SK-N-SH (cell line): ENCODE measurements around the gene RASGRP4.

ENCODE experiments used
- FOXM1 ChIP-seq: IDR thresholded peaks from 2 replicates; pipeline ENCODE4 v1.4.0; 2012; ENCODE audit warnings: low read depth, mild to moderate bottlenecking
- MXI1 ChIP-seq: IDR thresholded peaks from 2 replicates; pipeline ENCODE4 v1.6.1; 2012; ENCODE audit warnings: mild to moderate bottlenecking, low read depth, low read length, improper control_type of control experiment
- SIN3A ChIP-seq: IDR thresholded peaks from 2 replicates; pipeline ENCODE4 v1.6.1; 2012; ENCODE audit warnings: low read depth, mild to moderate bottlenecking, low read length, moderate library complexity, borderline replicate concordance
- TCF12 ChIP-seq: IDR thresholded peaks from 2 replicates; pipeline ENCODE4 v1.4.0; 2012
- TF ChIP-seq, protein P1 (sequence below): IDR thresholded peaks from 2 replicates; pipeline ENCODE4 v1.4.0; 2012; ENCODE audit warnings: low read depth
- TF ChIP-seq, protein P2 (sequence below): fragments of 200-600 bp; sonication (generic); IDR thresholded peaks from 2 replicates; pipeline ENCODE4 v1.6.1; 2017; ENCODE audit warnings: antibody characterized with exemption, mild to moderate bottlenecking, moderate library complexity
- TF ChIP-seq, protein P3 (sequence below): IDR thresholded peaks from 2 replicates; pipeline ENCODE4 v1.6.1; 2012; ENCODE audit warnings: mild to moderate bottlenecking, low read depth, low read length, moderate library complexity

DNA sequence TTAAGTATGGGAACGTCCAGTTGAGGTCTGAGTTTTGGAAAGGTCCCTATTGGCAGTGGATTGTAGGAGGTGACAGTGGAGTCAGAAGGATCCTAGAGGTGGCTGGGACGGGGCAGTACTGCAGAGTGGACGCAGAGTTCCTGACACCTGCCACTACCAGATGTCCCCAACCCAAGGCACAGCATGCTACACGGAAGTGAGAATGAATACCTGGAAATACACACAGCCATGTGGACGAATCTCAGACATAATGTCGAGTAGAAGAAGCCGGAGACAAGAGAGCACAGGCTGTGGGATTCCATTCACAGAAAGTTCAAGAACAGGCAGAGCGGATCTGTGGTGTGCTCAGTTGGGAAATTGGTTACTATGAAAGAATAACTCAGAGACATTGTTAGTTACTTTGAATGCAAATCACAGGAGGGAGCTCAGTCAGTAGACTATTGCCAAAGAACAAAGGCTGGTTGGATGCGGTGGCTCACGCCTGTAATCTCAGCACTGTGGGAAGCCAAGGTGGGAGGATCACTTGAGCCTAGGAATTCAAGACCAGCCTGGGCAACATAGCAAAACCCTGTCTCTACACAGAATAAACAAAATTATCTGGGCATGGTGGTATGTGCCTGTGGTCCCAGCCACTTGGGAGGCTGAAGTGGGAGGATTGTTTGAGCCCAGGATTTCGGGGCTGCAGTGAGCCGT, 44.9 kb upstream of the RASGRP4 start:
- no peak for TF ChIP-seq FOXM1
- TF ChIP-seq, protein P1, sequence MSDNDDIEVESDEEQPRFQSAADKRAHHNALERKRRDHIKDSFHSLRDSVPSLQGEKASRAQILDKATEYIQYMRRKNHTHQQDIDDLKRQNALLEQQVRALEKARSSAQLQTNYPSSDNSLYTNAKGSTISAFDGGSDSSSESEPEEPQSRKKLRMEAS, result no peak
- TF ChIP-seq, protein P2, sequence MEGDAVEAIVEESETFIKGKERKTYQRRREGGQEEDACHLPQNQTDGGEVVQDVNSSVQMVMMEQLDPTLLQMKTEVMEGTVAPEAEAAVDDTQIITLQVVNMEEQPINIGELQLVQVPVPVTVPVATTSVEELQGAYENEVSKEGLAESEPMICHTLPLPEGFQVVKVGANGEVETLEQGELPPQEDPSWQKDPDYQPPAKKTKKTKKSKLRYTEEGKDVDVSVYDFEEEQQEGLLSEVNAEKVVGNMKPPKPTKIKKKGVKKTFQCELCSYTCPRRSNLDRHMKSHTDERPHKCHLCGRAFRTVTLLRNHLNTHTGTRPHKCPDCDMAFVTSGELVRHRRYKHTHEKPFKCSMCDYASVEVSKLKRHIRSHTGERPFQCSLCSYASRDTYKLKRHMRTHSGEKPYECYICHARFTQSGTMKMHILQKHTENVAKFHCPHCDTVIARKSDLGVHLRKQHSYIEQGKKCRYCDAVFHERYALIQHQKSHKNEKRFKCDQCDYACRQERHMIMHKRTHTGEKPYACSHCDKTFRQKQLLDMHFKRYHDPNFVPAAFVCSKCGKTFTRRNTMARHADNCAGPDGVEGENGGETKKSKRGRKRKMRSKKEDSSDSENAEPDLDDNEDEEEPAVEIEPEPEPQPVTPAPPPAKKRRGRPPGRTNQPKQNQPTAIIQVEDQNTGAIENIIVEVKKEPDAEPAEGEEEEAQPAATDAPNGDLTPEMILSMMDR, result no peak
- no peak for TF ChIP-seq TCF12
- TF ChIP-seq, protein P3, sequence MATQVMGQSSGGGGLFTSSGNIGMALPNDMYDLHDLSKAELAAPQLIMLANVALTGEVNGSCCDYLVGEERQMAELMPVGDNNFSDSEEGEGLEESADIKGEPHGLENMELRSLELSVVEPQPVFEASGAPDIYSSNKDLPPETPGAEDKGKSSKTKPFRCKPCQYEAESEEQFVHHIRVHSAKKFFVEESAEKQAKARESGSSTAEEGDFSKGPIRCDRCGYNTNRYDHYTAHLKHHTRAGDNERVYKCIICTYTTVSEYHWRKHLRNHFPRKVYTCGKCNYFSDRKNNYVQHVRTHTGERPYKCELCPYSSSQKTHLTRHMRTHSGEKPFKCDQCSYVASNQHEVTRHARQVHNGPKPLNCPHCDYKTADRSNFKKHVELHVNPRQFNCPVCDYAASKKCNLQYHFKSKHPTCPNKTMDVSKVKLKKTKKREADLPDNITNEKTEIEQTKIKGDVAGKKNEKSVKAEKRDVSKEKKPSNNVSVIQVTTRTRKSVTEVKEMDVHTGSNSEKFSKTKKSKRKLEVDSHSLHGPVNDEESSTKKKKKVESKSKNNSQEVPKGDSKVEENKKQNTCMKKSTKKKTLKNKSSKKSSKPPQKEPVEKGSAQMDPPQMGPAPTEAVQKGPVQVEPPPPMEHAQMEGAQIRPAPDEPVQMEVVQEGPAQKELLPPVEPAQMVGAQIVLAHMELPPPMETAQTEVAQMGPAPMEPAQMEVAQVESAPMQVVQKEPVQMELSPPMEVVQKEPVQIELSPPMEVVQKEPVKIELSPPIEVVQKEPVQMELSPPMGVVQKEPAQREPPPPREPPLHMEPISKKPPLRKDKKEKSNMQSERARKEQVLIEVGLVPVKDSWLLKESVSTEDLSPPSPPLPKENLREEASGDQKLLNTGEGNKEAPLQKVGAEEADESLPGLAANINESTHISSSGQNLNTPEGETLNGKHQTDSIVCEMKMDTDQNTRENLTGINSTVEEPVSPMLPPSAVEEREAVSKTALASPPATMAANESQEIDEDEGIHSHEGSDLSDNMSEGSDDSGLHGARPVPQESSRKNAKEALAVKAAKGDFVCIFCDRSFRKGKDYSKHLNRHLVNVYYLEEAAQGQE, result no peak
- no peak for TF ChIP-seq MXI1
- no peak for TF ChIP-seq SIN3A
